Retina (tissue), 1 donor: ENCODE results near the gene NUFIP2.
"Not testable (repeated sequence)": the region's sequence is repeated elsewhere in the genome, so short reads cannot be mapped to it uniquely, and the experiment has no call there.

Experiments
- DNase-seq: peaks from one replicate; pipeline ENCODE4 v3.0.0-alpha.2; 2016

NUFIP2 gene

GRCh38 chr17:29237476-29238132 is 56.3 kb downstream of the NUFIP2 start:
- no peak for DNase-seq

- no peak for DNase-seq
These were observed 58.0 kb downstream of the NUFIP2 start for GRCh38 chr17:29235904-29236303.

- not testable (repeated sequence) for DNase-seq
These were observed 59.0 kb downstream of the NUFIP2 start for GRCh38 chr17:29234972-29235371.

- DNase-seq, result no peak
These were observed 60.6 kb downstream of the NUFIP2 start for GRCh38 chr17:29233301-29233700.

- no peak for DNase-seq
These were observed 68.6 kb downstream of the NUFIP2 start for GRCh38 chr17:29225396-29225795.

- not testable (repeated sequence) for DNase-seq
These were observed 72.6 kb downstream of the NUFIP2 start for GRCh38 chr17:29221338-29221737.

- DNase-seq, result peak; percentile 77
These were observed 74.4 kb downstream of the NUFIP2 start for GRCh38 chr17:29219378-29220047.

GRCh38 chr17:29216856-29217255 is 77.1 kb downstream of the NUFIP2 start:
- DNase-seq, result no peak

DNA sequence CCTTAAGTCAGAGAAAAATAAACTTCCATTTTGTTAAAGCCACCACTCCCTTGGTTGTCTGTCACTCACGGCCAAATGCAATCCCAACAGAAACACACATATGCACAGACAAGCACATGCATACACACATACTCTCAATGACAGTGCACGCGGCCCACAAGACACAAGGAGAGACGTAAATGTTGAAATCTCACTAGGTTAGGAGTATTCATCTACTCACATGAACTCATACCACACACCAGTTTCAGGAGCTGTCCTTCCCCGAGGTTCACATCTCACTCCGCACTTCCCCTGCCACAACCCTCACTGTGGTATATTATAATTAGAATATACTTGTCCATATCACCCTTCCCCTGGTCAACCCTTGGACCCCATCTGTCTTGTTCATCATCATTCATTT is 77.8 kb downstream of the NUFIP2 start:
- DNase-seq, result no peak

DNA sequence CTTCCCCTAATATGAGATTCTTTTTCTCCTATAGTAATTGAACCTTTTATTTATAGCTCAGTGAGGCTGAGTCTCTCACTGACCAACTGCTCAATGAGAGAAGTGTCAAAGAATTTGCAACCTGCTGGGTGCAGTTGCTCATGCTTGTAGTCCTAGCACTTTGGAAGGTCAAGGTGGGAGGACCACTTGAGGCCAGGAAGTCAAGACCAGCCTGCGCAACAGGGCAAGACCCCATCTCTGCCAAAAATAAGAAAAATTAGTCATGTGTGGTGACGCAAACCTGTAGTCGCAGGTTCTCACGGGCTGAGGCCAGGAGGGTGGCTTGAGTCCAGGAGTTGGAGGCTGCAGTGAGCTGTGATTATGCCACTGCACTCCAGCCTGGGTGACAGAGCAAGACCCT is 78.2 kb downstream of the NUFIP2 start:
- DNase-seq, result no peak

DNA sequence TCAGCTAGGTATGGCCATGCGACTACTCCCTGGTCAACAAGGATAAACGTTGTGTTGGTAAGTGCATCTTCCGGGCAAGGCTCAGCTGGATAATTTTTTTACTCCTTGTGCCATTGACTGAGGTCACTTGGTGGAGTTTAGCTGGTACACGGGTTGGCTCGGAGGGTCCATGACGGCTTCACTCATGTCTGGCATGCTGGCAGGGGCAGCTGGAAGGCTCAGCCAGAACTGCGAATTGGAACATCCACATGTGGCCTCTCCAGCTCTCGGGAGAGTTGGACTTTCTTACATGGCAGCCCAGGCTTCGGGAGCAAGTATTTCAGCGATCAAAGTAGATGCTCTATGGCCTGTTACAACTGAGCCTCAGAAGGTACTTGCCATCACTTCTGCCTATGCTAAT is 78.8 kb downstream of the NUFIP2 start:
- no peak for DNase-seq

GRCh38 chr17:29214215-29215146 is 79.5 kb downstream of the NUFIP2 start:
- no peak for DNase-seq

DNA sequence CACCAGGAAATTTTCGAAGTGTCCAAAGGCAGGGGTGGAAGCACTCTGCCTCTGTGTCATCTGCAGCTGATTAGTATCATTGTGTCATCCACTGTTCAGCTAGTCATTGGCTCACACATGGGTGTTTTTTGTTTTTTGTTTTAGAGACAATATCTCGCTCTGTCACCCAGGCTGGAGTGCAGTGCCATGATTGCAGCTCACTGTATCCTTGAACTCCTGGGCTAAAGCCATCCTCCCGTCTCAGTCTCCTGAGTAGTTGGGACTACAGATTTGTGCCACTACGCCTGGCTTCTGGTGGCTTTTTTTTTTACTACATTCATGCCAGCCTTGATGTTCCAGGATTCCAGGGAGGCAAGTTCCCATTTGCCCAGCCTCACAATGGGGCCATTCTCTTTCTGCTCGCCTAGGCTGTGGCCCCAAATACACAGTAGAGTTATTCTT is 81.2 kb downstream of the NUFIP2 start:
- DNase-seq, result no peak

DNA sequence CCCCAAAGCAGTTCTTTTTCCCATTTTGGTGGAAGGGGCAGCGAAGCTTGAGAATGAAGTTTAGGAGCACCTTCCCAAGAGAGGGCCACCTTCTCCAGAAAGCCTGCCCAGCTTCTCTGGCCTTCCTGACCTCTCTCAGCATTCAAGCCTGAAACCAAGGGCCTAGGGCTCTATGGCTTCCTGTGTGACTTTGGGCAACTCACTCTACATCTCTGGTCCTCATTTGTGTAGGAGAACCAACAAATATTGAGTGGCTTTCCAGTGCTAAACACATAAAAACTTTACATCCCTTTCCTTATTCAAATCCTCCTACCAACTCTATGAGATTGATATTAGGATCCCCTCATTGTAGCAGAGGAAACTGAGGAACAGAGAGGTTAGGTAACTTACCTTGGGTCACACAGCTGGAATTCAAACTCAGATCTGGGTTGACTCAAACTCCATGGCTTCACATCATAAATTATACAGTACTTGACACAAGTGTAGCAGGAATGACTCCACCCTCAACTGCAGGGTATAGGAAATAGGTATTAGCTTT is 81.8 kb downstream of the NUFIP2 start:
- no peak for DNase-seq

DNA sequence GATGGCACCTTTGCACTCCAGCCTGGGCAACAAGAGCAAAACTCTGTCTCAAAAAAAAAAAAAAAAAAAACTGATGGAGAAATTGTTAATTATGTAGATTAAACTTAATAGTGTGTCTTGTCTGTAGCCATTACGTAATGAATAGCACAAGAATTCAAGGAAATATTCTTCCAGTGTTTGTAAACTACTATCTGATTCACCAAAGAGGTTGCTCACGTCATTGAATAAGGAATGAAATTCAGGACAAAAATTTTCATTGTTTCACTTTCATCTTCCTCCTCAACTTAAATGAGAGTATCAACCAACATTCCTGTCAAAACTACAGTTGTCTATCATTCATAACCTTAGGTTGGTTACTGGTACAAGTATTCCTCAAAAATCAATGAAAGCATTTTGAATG is 83.1 kb downstream of the NUFIP2 start:
- DNase-seq, result no peak

- no peak for DNase-seq
These were observed 84.9 kb downstream of the NUFIP2 start for GRCh38 chr17:29209073-29209472.

DNA sequence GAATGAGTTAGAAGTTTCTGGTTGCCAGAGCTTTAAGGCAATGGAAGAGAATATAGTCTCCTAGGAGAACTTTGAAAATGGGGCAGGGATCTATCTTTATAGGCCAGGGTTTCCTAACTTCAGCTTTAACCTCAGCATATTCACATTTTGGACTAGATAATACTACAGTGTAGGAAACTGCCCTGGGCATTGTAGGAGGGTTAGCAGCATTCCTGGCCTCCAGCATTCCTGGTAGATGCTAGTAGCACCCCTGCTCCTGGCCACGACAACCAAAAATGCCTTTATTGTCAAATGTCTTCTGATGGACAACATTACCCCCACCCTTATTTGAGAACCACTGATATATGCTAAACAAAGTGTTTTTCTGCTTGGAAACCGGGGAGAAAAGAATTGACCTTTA is 86.0 kb downstream of the NUFIP2 start:
- DNase-seq, result no peak
